Right renal cortex interstitium (tissue), 3 donors: Measurements from ENCODE around the gene CD8B2. TPM values are rescaled to one million over a fixed set of nuclear protein-coding genes. Genes with fewer than 3 reads are reported as not detected.
"Not testable (repeated sequence)": the region's sequence is repeated elsewhere in the genome, so short reads cannot be mapped to it uniquely, and the experiment has no call there.

ENCODE experiments used
- DNase-seq, 3 donors: peaks; one replicate each; pipeline ENCODE4 v3.0.0-alpha.2; 2013; ENCODE audit warnings: low read depth in 3 of 3, low spot score in 2 of 3
- polyA plus RNA-seq, 3 donors: library from polyadenylated mRNA; unstranded; fragments of 120-200 nt; gene quantifications; one replicate each; pipeline ENCODE4 v1.2.1, GENCODE V29; 2013; ENCODE audit not compliant: insufficient read length in 3 of 3

The CD8B2 gene
- polyA plus RNA-seq, 3 donors = 0.18 to 0.24 (median 0.18) TPM

- no peak for DNase-seq
Observed at GRCh38 chr2:106547164-106547903, 60.2 kb downstream of the CD8B2 start.

GRCh38 chr2:106551417-106552130 is 64.4 kb downstream of the CD8B2 start:
- DNase-seq = no peak

DNA sequence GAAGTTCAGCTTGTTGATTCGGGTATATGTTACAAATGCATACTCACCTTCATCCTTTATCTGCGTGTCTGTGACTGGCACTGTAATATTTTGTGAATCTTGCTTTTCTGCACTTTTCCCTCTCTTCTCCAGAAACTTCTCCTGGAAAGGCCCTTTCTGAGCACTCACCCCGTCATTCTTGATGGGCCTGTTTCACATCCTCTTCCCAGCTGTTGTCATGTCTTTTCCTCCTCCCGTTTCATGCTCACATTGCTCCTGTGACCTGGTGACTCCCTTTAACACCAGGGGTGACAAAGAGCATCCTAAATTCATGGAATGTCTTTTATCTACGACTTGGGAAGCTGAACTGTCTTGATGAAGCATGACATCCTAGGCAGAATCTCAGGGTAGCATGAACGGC is 65.8 kb downstream of the CD8B2 start:
- DNase-seq = no peak

DNA sequence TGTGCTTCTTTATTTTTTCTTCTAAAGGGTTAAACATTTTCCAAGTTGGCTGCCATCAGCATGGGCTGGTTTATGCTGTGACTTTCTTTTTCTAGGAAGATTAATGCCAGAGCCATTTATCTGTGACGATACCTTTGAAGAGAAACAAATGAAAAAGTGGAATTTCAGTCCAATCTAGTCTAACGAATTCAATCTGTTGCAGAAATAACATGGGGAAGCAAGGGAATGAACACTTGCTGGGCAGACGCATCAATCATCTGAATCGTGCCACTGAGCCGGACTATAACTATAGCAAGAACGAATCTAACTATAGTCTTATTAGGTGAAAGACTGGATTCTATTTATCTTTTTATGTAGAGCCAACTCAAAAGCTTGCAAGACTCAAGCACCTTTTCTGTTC is 66.2 kb downstream of the CD8B2 start:
- DNase-seq = no peak

- DNase-seq = no peak
Observed at GRCh38 chr2:106554411-106554810, 67.2 kb downstream of the CD8B2 start.

DNA sequence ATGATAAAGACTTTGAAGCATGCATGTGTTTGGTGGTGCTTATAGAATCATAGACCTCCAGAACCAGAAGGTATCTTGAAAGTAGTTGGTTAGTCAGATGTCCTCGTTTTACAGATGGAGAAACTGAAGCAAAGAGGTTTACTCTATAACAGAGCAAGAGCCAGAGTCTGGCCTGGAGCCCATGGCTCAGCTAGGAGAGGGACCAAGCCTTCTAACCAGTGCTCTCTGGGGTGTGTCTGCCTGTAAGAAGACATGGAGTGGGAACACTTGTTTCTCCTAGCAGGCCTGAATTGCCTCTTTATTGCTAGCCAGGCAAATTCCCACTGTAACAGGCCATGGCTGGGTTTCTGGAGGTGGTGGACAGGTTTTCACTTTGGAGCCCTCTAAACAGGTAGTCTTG is 67.9 kb downstream of the CD8B2 start:
- no peak for DNase-seq

DNA sequence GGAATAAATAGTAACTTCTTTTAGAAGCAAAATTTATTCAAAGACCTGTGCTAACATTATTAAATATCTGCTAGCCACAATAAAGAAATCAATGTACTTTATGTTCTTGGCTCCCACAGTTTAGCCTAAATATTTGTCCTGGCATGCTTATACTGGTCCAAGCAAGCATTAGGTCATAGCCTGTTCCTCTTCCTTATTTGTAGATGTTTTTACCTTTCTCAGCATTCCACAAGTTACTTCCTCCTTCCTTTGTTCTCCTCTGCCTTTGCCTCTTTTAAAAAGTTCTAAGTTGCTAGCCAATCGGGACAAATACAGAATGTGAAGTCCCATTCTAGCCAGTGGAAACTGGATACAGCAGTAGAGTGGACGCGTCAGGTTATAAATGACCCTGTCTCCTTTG is 72.6 kb downstream of the CD8B2 start:
- DNase-seq = not testable (repeated sequence)

DNA sequence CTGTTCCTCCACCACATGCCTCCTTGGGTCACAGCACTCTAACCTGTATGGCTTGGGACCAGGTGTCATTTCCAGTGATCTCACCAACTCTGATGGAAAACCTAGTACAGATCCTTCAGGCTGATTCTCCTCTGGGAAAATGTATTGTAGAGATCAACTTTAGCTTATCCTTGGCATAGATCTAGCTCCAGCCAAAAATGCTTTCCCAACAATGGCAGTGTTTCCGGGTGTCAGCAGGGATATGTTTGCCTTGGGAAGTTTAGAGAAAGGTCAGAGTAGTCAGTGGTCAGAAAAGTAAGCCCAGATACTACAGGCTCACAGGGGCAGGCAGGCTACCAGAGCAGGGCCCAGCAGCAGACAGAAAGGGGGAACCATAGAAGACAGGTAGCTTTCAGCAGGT is 73.6 kb downstream of the CD8B2 start:
- DNase-seq = no peak

DNA sequence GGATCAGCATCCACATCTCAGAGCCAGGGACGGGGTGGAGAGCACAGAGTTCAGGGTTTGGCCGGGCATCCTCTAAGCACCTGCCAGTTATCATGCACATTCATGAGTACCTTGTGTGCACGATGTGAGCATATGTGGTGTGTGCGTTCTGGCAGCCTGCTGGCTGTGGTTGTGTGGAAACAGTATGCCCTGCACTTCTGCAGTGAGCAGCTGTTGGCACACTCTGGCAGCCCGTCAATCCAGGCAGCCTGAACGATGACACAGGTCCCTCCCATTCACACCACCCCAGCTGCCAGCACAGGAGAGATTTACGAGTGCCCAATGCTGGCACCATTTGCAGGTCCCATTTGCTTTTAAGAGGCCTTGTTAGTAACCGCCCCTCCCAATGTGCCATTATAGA is 74.2 kb downstream of the CD8B2 start:
- no peak for DNase-seq

DNA sequence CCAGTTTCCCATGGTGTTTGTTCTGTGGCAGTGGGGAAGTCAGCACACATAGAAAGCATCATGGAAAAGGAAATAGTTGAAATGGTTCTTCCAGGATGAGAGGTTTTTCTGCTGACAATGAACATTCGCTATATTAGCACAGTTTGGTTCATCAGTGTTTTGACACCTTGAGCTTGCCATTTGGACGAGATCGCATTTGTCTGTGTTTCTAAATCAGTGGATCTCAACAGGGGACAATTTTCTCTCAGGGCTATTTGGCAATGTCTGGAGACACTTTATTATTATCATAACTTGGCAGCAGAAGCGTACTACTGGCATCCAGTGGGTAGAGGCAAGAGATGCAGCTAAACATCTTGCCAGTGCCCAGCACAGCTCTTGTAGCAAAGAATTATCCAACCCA is 74.6 kb downstream of the CD8B2 start:
- DNase-seq = no peak

- no peak for DNase-seq
Observed at GRCh38 chr2:106562268-106563186, 75.4 kb downstream of the CD8B2 start.

- DNase-seq = no peak
Observed at GRCh38 chr2:106563195-106563594, 76.0 kb downstream of the CD8B2 start.

GRCh38 chr2:106565599-106565998 is 78.4 kb downstream of the CD8B2 start:
- DNase-seq = no peak

GRCh38 chr2:106566050-106566449 is 78.9 kb downstream of the CD8B2 start:
- no peak for DNase-seq

GRCh38 chr2:106566484-106566883 is 79.3 kb downstream of the CD8B2 start:
- not testable (repeated sequence) for DNase-seq

DNA sequence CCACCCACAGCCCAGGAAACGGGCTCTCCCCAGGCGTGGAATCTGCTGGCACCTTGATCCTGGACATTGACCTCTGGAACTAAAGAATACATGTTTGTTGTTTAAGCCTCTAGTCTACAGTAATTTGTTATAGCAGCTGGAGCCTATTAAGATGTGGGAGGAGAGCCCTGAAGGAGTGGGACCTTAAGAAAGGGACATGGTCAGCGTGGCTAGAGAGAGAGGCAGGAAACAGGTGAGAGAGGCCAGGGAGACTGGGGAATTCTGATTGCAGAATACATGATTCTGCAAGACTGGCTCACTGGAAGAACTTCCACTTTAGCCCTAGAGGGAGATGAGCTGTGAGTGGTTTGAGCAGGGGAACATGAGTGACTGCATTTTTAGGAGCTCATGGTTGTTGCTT is 83.2 kb downstream of the CD8B2 start:
- DNase-seq = no peak

Other genes starting within 250 kb of the CD8B2 start
- under 1 TPM; 0.33 to 0.43 (median 0.35) TPM for gene RGPD3, start 19.0 kb upstream of the CD8B2 start, polyA plus RNA-seq